ENCODE results near the gene POU3F2.

- TF ChIP-seq, protein P1, sequence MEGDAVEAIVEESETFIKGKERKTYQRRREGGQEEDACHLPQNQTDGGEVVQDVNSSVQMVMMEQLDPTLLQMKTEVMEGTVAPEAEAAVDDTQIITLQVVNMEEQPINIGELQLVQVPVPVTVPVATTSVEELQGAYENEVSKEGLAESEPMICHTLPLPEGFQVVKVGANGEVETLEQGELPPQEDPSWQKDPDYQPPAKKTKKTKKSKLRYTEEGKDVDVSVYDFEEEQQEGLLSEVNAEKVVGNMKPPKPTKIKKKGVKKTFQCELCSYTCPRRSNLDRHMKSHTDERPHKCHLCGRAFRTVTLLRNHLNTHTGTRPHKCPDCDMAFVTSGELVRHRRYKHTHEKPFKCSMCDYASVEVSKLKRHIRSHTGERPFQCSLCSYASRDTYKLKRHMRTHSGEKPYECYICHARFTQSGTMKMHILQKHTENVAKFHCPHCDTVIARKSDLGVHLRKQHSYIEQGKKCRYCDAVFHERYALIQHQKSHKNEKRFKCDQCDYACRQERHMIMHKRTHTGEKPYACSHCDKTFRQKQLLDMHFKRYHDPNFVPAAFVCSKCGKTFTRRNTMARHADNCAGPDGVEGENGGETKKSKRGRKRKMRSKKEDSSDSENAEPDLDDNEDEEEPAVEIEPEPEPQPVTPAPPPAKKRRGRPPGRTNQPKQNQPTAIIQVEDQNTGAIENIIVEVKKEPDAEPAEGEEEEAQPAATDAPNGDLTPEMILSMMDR (IDR thresholded peaks at IDR 0.05; ENCODE audit: low read length): no peak
- no peak for TF ChIP-seq EZH2 (optimal IDR thresholded peaks at IDR 0.05; ENCODE audit: low read depth, low read length)
- TF ChIP-seq EZH2phosphoT487 (IDR thresholded peaks at IDR 0.05; ENCODE audit: low read length): no peak
Observed at GRCh38 chr6:98830146-98830545, 4.2 kb upstream of the POU3F2 start.

All from MM.1S (cell line).